Stimulated activated CD8-positive, alpha-beta memory T cell treated with anti-CD3 and anti-CD28 coated beads, Interleukin-15, amount 100 ng/mL, for 4 hours (primary cell): ENCODE results near the gene ARHGAP25.

ENCODE experiments used
- DNase-seq, 2 donors: peaks; one replicate each; pipeline ENCODE4 v3.0.0-alpha.2; 2020; ENCODE audit warnings: low read depth in 2 of 2

The ARHGAP25 gene

DNA sequence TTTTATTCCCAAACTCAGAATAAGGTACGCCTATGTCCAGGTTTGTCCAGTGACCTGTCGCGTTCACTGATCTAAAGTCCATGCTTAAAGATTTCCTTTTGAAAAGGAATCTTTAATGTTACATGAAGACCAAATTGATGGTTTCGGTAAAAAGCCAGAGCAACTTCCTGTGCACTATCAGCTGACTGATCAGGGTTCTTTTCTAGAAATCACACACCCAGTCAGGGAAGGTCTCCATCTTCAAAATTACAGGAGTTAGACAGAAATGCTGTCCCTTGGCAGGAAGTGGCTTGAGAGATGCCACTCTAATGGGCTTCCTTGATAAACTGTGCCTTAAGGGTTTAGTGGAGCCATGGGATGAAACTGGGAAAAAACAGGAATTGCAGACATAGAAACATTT, 14.7 kb upstream of the ARHGAP25 start:
- no peak for DNase-seq

DNA sequence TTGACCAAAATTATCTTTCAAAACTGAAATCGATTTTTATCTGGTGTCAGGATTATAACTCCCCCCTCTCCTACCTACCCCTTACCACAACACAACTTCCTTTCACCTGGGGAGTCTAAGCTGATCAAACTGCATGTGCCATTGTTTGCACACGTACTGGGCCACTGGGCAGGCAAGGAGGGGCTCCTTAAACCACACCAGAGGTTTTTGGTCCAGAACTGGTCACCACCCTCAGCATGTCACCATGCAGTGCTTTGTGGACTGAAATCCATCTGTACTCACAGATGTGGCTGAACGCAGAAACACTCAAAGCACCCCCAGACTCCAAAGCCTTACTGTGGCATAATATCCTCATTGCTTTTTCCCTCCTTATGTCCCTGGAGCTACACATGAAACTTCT, 13.9 kb upstream of the ARHGAP25 start:
- DNase-seq: no peak

DNA sequence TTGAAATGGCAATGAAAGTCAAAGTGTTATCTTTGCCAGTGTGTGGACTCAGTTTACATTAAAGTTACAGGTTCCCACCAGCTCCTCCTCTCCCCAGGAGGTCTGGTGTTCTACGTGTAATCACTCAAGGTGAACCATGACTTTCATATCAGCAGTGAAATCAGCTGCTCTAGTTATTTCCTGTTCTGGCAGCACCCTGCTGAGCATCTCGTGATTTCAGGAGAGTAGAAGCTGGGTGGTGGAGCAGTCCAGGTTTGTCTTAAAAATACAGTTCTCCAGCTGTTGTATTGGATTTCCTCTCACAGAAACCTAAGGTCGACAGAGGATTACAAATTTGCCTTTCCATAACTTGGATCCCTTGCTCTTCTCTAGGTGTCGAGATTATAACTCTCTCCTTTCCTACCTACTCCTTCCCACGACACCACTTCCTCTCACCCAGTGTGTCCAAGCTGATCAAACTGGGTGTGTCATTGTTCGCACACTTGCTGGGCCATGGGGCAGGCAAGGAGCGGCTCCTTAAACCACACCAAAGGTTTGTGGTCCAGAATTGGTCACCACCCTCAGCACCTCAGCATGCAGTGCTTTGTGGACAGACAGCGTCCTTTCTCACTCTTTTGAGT, 13.0 kb upstream of the ARHGAP25 start:
- DNase-seq: no peak

DNA sequence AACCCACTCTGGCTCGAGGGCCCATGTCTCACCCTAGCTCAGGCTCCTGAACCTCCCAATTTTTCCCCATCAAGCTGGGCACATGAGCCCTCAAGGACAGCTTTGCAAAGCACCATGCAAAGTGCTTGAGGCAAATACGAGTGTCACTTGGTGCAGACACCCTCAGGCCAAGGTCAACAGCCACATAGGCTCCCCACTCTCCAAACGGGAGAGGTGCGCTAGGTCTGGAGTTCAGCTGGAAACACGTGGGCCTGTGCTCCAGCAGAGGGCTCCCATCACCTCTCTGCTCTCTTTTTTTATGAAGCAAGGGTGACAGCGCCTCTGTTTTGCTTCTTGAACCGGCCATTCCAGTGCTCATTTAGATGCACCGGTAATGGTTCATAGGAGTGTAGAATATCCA, 11.9 kb upstream of the ARHGAP25 start:
- DNase-seq: no peak

DNA sequence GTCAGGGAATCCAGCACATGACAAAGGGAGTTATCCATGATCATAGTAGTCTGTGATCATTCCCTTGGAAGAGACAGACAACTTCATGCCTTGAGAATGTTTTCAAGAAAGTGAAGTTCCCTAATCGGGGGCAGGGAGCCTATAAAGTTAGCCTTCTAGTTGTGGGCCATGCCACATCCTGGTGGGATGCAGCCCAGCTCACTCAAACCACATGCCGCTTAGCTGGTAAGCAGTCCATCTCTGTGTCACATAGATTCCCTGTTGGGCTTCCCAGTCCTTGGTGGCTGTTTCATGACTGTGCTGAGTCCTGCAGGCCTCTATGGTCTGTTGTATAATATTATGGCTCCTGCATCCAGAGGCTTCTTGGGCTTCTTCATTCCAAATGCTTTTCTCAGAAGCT, 11.4 kb upstream of the ARHGAP25 start:
- DNase-seq: no peak

DNA sequence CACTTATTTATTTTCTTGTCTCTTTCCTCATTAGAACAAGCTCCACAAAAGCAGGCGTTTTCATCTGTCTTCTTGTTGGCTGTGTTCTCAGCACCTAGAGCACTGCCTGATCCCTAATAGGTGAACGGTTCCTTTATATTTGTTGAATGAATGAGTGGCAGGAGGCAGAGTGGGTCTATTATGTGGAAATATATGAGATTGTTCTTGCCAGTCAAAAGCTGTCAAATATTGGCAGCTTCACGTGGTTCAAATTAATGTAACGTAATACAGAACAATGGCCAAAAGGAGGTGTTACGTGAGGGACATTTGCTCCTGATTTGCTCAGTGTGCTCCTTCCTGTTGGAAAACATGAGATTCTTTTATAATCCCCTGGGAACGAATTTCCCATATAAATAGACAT, 8.5 kb upstream of the ARHGAP25 start:
- DNase-seq: no peak

DNA sequence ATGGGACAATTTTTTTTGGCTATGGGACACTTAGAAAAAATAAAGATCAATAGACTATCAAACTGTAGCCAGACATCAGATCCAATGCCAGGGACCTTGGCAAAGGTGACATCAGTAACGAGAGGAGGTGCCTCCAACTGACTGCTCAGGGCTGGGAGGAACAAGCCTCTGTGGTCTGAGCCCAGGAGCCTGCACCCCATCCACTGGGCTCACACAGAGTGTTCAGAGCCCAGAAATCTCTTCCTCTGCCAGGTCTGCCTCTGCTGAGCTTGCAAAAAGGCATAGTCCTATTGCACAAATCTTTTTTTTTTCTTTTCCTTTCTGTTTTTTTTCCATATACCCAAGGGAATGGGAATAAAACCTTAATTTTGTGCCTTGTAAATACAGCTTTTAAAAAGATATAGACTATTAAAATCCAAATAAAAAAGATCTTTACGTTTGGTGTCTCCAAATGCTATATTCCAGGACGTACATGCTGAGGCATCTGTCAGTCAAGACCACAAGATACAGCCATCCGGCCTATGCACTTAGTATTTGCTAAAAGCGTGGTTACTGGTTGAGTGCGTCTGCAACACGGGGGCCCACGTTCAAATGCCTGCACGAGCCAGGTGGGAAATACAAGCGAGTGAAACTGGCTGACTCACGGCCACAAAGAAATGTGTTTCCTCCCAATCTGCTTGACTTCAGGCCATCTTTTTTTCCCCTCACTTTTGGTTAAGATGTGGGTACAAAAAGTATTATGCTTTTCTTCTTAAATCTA, 7.8 kb upstream of the ARHGAP25 start:
- peak; percentile 58 to 83 for DNase-seq

DNA sequence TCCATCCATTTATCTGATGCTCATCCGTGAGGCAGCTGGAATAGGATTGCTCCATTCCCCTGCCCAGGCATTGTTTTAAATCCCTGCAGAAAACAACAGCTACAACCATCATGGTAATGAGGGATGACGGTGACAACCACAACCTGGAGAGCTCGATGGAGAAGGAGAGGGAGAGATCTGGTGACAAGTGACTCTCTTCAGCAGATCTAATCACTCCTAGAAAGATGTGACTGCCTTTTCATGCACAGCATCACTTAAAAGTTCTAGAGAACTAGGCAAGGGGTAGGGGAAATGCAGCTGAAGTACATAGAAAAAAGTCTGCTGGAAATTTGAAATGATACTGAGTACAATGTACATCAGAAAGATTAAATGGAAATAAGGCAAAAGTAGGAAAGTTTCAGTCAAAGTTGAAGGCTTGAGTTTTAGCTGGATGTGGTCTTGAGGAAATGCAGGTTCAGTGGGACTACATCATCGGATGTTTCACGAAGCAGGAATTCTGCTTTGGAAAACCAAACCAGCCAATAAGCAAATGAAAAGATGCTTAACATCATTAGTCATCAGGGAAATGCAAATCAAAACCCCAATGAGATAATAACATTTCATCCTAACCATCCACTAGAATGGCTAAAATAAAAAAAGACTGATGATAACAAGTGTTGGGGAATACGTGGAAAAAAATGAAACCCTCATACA, 6.8 kb upstream of the ARHGAP25 start:
- DNase-seq: no peak

DNA sequence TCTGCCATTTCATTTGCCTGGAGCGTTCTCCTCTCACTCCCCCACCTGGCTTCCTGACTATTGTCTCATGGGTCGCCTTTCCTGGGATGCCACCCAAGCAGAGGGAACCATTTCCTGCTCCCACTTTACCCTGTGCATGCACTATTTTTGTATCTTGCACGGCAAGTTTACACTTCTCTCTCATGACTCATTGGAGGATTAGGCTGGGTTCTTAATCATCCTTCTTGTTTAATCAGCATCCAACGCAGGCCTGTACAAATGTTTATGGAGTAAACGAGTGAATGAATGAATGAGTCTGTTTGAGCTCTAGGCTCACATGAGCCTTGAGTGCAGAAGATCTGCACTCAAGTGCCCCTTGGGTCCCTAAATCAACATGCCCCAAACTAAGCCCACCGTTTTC, 3.8 kb upstream of the ARHGAP25 start:
- DNase-seq: no peak

DNA sequence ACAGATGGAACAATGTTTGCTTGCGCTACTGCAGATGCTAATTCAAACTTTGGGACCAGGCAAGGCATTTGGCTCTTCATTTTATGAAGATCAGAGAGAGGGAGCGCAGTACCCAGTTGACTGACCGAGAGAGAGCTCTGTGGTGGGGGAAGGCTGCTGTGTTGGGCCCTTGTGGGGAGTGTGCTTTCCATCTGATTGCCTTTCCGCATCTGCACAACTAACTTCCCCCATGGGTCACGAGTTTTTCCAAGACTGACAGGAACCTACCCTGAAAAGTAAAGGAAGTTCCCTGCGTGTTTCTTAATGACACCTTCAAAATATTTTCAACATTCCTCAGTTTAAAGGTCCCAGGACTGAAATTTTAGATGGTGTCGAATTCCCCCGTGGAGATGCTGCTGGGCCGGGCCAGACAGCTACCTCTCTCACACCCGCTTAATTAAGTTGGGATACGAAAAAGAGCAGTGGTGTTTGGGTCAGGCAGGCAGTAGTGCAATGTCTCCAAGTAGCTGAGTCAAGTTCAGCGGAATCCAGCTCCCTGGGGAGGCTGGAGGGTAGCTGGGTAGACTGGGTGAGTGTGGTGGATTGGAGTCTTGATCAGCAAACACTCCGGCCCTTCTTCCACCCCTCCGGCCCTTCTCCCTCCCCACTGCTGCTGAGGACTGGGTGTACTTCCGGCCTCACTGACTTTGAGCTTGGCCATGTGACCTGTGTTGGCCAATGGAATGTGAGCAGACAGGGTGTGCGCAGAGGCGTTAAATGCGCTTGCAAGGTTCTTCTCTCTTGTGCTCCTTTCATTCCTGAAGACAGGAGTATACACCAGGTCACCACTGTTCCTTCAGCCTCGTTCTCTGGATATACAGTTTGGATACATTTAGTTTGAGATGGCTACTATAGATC, 2.3 kb upstream of the ARHGAP25 start:
- no peak for DNase-seq

DNA sequence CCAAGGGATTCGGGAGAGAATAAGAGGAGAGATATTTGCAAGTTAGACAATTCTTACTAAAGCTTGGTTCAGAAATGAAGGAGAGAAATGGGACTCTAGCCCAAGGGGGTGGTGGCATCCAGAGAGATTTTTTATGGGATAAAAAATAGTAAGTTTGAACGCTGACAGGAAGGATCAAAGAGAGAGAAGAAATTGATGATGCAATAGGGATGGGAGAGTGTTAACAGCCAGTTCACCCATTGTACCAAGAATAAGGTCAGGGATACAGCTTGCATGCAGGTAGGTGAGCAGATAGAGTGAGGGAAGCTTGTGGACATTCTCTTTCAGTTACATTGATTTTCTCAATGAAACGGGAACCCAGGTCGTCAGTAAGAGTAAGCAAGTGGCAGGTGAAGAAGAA, 1.2 kb upstream of the ARHGAP25 start:
- no peak for DNase-seq

DNA sequence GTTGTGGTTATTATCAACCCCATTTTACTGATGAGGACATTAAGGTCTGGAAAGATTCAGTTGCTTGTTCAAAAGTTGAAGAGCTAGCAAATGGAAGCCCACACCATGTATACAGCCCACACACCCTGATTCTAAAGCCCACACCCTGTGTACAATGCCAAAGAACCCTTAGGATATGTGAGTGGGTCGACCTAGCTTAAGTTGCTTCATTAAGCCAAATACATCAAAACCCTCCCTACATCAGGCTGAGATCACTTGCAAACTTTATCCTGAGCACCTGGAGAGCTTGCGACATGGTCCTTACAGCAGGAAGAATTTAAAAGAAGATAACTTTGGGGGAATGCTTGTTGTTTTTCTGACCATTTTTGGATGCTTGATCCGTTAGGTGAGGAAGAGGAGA, 435 bp upstream of the ARHGAP25 start:
- no peak for DNase-seq

DNA sequence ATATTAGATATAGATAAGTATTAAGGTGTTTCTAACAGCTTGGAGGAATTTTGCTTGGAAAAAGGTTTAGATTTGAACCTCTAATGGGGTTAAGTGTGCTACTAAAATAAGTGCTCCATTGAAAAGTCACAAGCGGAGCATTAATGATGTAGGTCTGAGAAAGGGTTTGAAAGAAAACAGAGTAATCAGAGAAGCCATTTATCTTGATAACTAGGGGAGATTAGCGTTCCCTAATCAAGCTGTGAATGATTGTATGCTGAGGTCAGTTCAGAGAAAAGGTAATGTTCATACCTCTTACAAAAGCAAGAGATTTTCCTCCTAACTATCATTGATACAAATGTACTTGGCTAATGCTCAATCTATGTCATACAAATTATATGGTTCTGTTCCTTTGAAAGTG, 1.5 kb downstream of the ARHGAP25 start:
- no peak for DNase-seq

DNA sequence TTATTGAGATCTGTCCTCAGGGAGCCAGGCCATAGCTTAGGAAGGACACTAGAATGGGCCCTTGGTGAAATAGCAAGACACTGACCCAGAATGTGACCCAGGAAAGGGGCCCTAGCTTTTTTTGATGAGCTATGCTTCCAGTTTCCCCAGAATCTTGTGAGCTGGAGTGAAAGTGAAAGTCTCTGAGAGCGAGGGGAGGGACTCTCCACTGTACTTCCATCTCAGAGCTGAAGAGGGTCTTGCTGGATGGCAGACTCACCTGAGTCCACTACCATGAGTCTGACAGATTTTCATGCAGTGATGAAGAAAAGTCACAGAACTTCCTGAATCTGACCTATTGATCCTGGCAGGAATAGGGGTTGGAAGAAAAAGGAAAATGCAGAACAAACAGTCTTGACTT, 3.1 kb downstream of the ARHGAP25 start:
- no peak for DNase-seq

DNA sequence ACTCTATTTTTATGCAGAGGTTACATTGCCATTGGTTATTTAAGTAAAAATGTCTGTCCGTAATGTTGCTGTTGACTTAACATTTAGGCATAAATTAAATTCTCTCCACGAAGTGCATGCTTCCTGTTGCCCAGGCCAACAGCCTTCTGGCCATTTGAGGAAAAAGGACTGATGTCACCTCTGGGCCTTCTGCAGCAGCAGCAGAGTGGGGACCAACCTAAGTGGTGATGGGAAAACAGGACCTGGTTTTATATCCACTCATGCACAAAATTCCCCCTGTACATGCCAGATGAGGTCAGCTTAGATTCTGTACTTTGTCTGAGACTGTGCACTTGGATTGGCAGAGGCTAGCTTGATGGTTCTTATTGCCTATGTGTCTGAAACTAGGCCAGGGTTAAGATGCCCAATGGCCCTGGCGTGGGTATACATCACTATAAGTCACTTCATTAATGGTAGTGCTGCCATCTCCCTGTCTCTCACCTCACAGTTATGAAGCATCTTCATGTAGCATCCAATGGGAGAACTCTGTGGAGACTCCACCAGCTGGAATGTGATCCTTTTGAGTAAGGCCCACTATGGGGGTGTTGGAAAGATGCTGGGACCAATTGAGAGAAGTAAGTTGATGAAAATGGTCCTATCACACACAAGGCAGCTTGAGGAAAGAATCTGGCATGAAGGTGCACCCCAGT, 4.4 kb downstream of the ARHGAP25 start:
- DNase-seq: no peak

DNA sequence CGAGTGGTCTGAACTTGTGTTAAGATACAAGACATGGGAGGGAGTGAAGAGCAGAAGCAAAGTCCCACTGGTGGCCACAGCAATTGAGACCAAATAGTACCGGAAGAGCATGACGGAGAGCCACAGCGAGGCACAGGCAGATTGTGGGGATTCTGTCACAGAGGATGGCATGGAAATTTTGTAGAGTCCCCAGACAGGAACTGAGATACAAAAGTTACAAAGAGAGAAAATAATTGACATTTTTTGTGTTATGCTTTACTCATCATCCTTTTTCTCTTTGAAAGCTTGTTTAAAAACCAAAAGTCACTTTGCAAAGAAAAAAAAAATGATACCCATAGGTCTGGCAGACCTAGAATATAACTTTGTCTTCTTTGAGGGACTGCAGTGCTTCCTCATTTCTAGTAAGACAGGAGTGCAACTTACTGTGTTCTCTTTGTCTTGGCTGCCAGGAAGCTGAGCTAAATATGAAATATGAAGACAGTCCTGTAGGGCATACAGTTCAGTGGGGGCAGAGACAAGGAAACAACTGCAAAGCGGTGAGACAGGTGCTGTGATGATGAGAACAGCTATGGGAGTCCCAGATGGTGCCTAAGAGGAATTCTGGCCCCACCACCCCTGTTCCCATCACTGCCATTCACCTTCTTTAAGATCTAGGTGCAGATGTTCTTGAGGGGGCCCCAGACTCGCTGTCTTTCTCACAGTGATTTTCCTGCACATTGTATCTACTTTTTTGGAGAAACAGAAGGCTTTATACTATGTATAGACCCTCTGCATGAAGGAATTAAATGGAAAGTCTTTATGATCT, 5.2 kb downstream of the ARHGAP25 start:
- DNase-seq: no peak

DNA sequence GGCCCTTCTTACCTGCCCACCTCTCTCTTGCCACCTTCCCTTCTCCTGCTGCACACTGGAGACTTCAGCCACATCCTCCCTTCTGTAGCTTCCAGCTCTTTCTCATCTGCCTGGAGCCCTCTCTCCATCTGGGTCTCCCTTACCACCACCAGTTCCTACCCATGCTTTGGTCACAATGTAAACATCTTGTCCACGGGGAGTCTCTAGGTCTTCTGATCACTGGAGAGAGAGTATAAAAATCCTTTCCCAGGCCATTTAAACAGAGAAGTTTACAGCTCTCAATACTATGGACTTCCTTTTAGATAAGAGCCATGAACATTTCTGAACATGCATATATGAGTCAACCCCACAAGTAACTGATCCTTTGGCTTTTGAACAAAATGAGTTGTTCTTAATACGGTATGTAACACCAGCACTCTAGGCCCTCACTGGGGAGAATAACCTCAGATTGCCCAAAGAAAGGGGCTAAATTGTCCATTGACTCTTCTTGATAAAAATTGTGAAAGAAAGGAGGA, 5.8 kb downstream of the ARHGAP25 start:
- no peak for DNase-seq

DNA sequence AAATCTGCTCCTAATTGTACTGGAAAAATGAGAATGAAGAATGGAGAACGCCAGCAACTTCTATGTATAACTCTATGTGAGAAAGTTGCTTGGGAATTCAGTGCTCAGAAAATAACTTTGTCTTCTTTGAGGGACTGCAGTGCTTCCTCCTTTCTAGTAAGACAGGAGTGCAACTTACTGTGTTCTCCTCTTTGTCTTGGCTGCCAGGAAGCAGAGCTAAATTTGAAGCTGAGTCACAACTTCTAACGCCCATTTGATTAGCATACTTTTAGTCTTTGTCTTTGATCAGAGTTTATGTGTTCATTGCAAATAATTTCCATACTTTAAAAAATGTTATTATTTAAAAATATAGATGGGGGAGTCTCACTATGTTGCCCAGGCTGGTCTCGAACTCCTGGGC, 6.6 kb downstream of the ARHGAP25 start:
- DNase-seq: no peak

DNA sequence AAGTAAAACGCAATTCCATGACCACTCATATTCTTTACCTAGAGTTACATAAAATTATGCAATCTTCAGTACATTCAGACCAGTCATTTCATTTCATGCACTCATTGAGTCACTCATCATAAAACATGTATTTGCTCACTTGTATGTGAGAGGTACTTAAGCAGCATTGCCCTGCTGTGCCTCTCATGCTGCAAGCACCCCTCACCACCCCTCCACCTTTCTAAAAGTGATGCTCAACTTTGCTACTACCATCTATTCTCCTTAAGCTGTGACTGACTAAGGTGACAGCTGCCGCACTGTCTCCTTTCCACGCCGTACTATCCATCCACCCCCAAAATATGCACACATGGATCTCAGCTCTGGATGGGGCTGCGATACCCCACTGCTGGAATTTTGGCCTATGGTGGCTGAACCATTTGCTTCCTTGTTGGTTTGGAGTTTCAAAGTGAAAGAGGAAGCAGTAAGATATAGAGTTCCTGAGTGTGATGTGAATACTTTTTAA, 7.2 kb downstream of the ARHGAP25 start:
- no peak for DNase-seq
